PC-9 (cell line): ENCODE results near the gene MGAT4A.

Experiments
- CTCF ChIP-seq: fragments of 200-600 bp; sonication (generic); conservative IDR thresholded peaks from 2 replicates; pipeline ENCODE4 v1.6.1; 2017; ENCODE audit warnings: mixed run types, antibody characterized with exemption, mild to moderate bottlenecking, moderate library complexity
- EZH2 ChIP-seq: fragments of 200-600 bp; sonication (generic); IDR thresholded peaks from 2 replicates; pipeline ENCODE4 v1.8.0; 2017; ENCODE audit warnings: antibody characterized with exemption, low read depth

GRCh38 chr2:98647636-98648035 lies 83.3 kb downstream of the MGAT4A start:
- no peak for TF ChIP-seq EZH2
- TF ChIP-seq CTCF, result no peak
